GM12878 (cell line): ENCODE data around the gene ELMO3. TPM values are rescaled to one million over a fixed set of nuclear protein-coding genes. Genes with fewer than 3 reads are reported as not detected.

ENCODE experiments used
- FOXM1 ChIP-seq: IDR thresholded peaks from 2 replicates; pipeline ENCODE4 v1.6.1; 2012; ENCODE audit warnings: low read depth, mild to moderate bottlenecking, inconsistent platforms, low read length, moderate library complexity
- JUNB ChIP-seq: IDR thresholded peaks from 2 replicates; pipeline ENCODE4 v1.6.1; 2016; ENCODE audit warnings: antibody characterized with exemption, mild to moderate bottlenecking
- MTA3 ChIP-seq: IDR thresholded peaks from 2 replicates; pipeline ENCODE4 v1.6.1; 2012; ENCODE audit warnings: low read length, inconsistent platforms, borderline replicate concordance
- NRF1 ChIP-seq: conservative IDR thresholded peaks from 2 replicates; pipeline ENCODE4 v1.6.1; 2011; ENCODE audit warnings: mild to moderate bottlenecking, low read depth, low read length, improper control_type of control experiment
- SMARCA5 ChIP-seq: fragments of 450-650 bp; IDR thresholded peaks from 2 replicates; pipeline ENCODE4 v1.6.1; 2017; ENCODE audit warnings: mild to moderate bottlenecking
- TCF7 ChIP-seq: IDR thresholded peaks from 2 replicates; pipeline ENCODE4 v1.6.1; 2014; ENCODE audit warnings: antibody characterized with exemption, borderline replicate concordance
- ZBED1 ChIP-seq: IDR thresholded peaks from 2 replicates; pipeline ENCODE4 v1.6.1; 2016; ENCODE audit warnings: borderline replicate concordance
- polyA plus RNA-seq, 11 experiments: library from polyadenylated mRNA; depleted of rRNA in 4 of 11; unstranded in 6 of 11; stranded (reverse) in 5 of 11; fragments of >200 nt; fragmentation: Nextera tagmentation in 4 of 11; fragmentation: Illumina TruSeq in 1 of 11; extraction: Ambion mirVana in 4 of 11; extraction: Trizol in 1 of 11; gene quantifications; 1 replicate in 1 of 11; 2 replicates in 10 of 11; pipeline versions ENCODE4 v1.2.1 to v1.2.3, GENCODE V29; 2011 to 2016; ENCODE audit warnings: inconsistent platforms in 2 of 11, missing spikeins in 2 of 11, low read depth in 1 of 11
- total RNA-seq, 4 experiments: library from RNA; depleted of rRNA in 3 of 4; stranded (reverse); fragments of >200 nt in 3 of 4; fragmentation: Illumina TruSeq in 1 of 4; extraction: Trizol in 1 of 4; gene quantifications; 2 replicates each; pipeline versions ENCODE4 v1.2.1 to v1.2.3, GENCODE V29; 2013 to 2021
- TF ChIP-seq, protein P1 (sequence below): IDR thresholded peaks from 2 replicates; pipeline ENCODE4 v1.6.1; 2012; ENCODE audit warnings: low read length, inconsistent platforms
- TF ChIP-seq, protein P2 (sequence below): IDR thresholded peaks from 2 replicates; pipeline ENCODE4 v1.6.1; 2012; ENCODE audit warnings: low read depth, low read length, improper control_type of control experiment
- TF ChIP-seq, protein P3 (sequence below): fragments of 450-650 bp; IDR thresholded peaks from 2 replicates; pipeline ENCODE4 v1.6.1; 2017; ENCODE audit warnings: mild to moderate bottlenecking
- TF ChIP-seq, protein P4 (sequence below): IDR thresholded peaks from 2 replicates; pipeline ENCODE4 v1.6.1; 2011; ENCODE audit warnings: borderline replicate concordance, low read depth, mild to moderate bottlenecking, moderate library complexity, low read length; ENCODE audit not compliant: insufficient read depth, poor library complexity, severe bottlenecking
- TF ChIP-seq, protein P5 (sequence below): IDR thresholded peaks from 2 replicates; pipeline ENCODE4 v1.6.1; 2012; ENCODE audit warnings: low read depth, low read length, improper control_type of control experiment
- TF ChIP-seq, protein P6 (sequence below): fragments of 450-650 bp; formaldehyde crosslinking; IDR thresholded peaks from 2 replicates; pipeline ENCODE4 v1.4.0; 2022; ENCODE audit warnings: mild to moderate bottlenecking, moderate library complexity
- TF ChIP-seq, protein P7 (sequence below): fragments of 450-650 bp; IDR thresholded peaks from 2 replicates; pipeline ENCODE4 v1.6.1; 2016; ENCODE audit warnings: mild to moderate bottlenecking

The ELMO3 gene
- total and polyA plus RNA-seq, 10 of the 15 experiments (the other 5 are each of a cell fraction or from before 2014, with no cell fraction given) = 0.05 to 4.7 (median 0.96) TPM; not detected in 1

DNA sequence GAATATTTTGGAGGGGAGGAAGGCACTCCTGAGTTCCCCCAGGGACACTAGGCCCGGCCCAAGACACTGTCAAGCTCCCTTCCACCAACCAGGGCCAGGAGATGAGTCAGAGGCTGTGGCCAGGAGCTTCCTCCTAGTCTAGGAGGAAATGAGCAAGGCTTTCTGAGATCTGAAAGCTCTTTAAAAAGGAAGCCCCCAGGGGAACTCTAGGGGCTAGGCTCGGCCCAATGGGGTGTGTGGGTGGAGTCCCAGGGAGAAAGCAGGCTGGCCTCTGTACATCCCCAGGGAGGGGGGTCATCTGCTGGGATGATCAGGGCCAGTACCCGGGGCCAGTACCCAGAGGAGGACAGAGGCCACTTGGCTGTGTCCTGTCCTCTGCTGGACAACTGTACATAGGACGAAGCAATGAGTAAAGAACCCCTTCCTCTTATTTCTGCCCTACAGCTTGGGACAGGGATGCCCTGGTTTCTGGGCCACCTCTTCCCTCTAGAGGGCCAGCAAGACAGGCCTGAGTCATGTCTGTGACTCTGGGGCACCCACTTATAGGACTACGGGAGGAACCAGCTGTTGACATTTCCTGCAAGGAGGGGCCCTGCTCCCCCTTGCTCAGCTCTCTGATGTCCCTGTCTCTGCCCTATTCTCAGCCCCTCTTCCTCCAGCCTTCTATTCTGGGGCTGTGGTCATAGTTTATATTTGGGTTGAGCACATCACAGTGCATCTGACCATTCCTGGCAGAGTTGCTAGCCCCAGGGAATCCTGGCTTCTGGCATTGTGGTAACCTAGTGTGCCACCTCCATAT lies 45.7 kb downstream of the ELMO3 start (continued):
- TF ChIP-seq, protein P1, sequence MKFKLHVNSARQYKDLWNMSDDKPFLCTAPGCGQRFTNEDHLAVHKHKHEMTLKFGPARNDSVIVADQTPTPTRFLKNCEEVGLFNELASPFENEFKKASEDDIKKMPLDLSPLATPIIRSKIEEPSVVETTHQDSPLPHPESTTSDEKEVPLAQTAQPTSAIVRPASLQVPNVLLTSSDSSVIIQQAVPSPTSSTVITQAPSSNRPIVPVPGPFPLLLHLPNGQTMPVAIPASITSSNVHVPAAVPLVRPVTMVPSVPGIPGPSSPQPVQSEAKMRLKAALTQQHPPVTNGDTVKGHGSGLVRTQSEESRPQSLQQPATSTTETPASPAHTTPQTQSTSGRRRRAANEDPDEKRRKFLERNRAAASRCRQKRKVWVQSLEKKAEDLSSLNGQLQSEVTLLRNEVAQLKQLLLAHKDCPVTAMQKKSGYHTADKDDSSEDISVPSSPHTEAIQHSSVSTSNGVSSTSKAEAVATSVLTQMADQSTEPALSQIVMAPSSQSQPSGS = no peak
- TF ChIP-seq, protein P2, sequence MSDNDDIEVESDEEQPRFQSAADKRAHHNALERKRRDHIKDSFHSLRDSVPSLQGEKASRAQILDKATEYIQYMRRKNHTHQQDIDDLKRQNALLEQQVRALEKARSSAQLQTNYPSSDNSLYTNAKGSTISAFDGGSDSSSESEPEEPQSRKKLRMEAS = 0 out of 2 replicates have a peak, but pooled peaks have one; percentile 15
- TF ChIP-seq MTA3 (no peak), SMARCA5 (no peak), JUNB (peak; percentile 69; the same call in 1 of the 2 replicates), TCF7 (no peak), NRF1 (no peak), FOXM1 (no peak), ZBED1 (no peak)
- TF ChIP-seq, protein P3, sequence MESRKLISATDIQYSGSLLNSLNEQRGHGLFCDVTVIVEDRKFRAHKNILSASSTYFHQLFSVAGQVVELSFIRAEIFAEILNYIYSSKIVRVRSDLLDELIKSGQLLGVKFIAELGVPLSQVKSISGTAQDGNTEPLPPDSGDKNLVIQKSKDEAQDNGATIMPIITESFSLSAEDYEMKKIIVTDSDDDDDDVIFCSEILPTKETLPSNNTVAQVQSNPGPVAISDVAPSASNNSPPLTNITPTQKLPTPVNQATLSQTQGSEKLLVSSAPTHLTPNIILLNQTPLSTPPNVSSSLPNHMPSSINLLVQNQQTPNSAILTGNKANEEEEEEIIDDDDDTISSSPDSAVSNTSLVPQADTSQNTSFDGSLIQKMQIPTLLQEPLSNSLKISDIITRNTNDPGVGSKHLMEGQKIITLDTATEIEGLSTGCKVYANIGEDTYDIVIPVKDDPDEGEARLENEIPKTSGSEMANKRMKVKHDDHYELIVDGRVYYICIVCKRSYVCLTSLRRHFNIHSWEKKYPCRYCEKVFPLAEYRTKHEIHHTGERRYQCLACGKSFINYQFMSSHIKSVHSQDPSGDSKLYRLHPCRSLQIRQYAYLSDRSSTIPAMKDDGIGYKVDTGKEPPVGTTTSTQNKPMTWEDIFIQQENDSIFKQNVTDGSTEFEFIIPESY = no peak
- TF ChIP-seq, protein P4, sequence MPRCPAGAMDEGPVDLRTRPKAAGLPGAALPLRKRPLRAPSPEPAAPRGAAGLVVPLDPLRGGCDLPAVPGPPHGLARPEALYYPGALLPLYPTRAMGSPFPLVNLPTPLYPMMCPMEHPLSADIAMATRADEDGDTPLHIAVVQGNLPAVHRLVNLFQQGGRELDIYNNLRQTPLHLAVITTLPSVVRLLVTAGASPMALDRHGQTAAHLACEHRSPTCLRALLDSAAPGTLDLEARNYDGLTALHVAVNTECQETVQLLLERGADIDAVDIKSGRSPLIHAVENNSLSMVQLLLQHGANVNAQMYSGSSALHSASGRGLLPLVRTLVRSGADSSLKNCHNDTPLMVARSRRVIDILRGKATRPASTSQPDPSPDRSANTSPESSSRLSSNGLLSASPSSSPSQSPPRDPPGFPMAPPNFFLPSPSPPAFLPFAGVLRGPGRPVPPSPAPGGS = peak; percentile 53
- TF ChIP-seq, protein P5, sequence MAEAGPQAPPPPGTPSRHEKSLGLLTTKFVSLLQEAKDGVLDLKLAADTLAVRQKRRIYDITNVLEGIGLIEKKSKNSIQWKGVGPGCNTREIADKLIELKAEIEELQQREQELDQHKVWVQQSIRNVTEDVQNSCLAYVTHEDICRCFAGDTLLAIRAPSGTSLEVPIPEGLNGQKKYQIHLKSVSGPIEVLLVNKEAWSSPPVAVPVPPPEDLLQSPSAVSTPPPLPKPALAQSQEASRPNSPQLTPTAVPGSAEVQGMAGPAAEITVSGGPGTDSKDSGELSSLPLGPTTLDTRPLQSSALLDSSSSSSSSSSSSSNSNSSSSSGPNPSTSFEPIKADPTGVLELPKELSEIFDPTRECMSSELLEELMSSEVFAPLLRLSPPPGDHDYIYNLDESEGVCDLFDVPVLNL = no peak
- TF ChIP-seq, protein P6, sequence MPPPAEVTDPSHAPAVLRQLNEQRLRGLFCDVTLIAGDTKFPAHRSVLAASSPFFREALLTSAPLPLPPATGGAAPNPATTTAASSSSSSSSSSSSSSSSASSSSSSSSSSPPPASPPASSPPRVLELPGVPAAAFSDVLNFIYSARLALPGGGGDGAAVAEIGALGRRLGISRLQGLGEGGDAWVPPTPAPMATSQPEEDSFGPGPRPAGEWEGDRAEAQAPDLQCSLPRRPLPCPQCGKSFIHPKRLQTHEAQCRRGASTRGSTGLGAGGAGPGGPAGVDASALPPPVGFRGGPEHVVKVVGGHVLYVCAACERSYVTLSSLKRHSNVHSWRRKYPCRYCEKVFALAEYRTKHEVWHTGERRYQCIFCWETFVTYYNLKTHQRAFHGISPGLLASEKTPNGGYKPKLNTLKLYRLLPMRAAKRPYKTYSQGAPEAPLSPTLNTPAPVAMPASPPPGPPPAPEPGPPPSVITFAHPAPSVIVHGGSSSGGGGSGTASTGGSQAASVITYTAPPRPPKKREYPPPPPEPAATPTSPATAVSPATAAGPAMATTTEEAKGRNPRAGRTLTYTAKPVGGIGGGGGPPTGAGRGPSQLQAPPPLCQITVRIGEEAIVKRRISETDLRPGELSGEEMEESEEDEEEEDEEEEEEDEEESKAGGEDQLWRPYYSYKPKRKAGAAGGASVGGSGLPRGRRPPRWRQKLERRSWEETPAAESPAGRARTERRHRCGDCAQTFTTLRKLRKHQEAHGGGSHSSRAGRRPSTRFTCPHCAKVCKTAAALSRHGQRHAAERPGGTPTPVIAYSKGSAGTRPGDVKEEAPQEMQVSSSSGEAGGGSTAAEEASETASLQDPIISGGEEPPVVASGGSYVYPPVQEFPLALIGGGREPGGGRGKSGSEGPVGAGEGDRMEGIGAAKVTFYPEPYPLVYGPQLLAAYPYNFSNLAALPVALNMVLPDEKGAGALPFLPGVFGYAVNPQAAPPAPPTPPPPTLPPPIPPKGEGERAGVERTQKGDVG (CRISPR knock-in tag) = no peak
- TF ChIP-seq, protein P7, sequence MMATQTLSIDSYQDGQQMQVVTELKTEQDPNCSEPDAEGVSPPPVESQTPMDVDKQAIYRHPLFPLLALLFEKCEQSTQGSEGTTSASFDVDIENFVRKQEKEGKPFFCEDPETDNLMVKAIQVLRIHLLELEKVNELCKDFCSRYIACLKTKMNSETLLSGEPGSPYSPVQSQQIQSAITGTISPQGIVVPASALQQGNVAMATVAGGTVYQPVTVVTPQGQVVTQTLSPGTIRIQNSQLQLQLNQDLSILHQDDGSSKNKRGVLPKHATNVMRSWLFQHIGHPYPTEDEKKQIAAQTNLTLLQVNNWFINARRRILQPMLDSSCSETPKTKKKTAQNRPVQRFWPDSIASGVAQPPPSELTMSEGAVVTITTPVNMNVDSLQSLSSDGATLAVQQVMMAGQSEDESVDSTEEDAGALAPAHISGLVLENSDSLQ = no peak
